Cardiac septum (tissue), 1 donor: ENCODE results near the gene LSM11. TPM values are rescaled to one million over a fixed set of nuclear protein-coding genes. Genes with fewer than 3 reads are reported as not detected.

Experiments used
- DNase-seq: peaks from one replicate; pipeline ENCODE4 v3.0.0-alpha.2; 2020; ENCODE audit warnings: low spot score
- intact Hi-C: fragments of 100-400 bp; cut with DNase I; formaldehyde crosslinking; loops from one replicate; pipeline ENCODE4 v1.14.0; 2022
- total RNA-seq: library from RNA; stranded (reverse); fragmentation: NEBNext Ultra II Directional; extraction: Animal tissue kit (Norgen Biotek cat#: 25700); gene quantifications from one replicate; pipeline ENCODE4 v1.2.1, GENCODE V29; 2021
- donor health status: DM: no; HTN: no; CAD: no.

Gene LSM11
- total RNA-seq, 1 donor from 2014 or later: 1.5 TPM

DNA sequence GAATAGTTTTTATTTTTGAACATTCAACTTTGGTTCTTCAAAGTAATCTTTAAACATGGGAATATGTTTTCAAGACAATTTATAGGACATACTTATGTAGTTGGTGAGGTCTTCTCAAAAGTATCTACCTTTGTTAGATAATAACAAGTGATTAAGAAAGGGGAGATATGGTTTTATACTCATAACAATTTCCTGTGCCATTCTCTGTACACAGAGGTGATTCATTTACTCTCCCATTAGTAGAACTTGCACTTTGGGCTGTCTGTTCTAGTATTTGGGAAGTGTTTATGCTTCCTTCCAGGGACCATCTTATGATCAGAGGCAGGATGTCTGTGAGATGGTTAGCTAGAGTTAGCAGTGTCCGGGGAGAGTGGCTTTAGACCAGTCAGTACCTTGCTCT lies 15.2 kb downstream of the LSM11 start:
- intact Hi-C loops: no loop called here
- DNase-seq: no peak

GRCh38 chr5:157761690-157762621 lies 18.4 kb downstream of the LSM11 start:
- no peak for DNase-seq
- intact Hi-C loops: loop anchor here (1.0 kb wide), 1 partner anchor 233 kb away; no protein-coding TSS in a partner anchor

GRCh38 chr5:157764531-157764930 lies 21.0 kb downstream of the LSM11 start:
- intact Hi-C loops: no loop called here
- DNase-seq: no peak

- intact Hi-C loops: no loop called here
- no peak for DNase-seq
Observed at GRCh38 chr5:157766442-157766841, 22.9 kb downstream of the LSM11 start.

DNA sequence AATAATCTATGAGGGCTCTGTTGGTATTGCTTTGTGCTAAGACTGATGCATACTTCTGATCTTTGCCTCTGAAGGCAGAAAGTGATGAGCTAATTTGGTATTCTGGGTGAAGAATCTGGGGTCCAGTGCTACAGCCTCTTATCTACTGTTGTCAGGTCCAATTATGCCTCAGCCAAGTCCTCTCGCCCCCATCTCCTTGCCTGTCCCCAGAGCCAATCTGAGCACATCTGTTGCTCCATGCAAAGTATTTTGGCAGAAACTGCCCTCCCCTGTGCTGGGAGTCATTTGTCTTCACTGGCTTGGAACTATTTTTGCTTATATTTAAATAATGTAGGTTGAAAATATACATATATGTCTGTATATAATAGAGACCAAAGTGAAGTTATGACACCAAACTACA lies 23.4 kb downstream of the LSM11 start:
- intact Hi-C loops: no loop called here
- no peak for DNase-seq

DNA sequence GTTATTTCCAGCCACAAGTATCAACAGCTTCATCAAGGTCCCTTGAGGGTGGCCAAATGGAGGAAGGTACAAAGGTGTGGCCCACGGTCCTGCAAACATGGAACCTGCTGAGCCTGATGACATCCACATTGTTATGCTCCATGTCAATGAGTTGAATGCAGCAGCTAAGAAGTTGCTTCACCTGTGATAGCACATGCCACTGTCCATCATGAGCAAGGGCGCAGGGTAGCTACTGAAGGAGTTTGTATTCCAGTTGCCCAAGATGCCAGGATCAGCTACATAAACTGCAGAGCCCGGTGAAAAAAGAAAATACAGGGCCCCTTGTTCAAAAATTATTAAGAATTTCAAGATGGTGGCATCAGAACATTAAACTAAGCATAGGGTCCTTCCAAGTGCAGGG lies 24.2 kb downstream of the LSM11 start:
- intact Hi-C loops: no loop called here
- no peak for DNase-seq

- intact Hi-C loops: no loop called here
- DNase-seq: no peak
Observed at GRCh38 chr5:157770665-157771064, 27.2 kb downstream of the LSM11 start.

GRCh38 chr5:157772127-157772526 lies 28.6 kb downstream of the LSM11 start:
- intact Hi-C loops: no loop called here
- no peak for DNase-seq

GRCh38 chr5:157778121-157778805 lies 34.8 kb downstream of the LSM11 start:
- intact Hi-C loops: no loop called here
- no peak for DNase-seq

DNA sequence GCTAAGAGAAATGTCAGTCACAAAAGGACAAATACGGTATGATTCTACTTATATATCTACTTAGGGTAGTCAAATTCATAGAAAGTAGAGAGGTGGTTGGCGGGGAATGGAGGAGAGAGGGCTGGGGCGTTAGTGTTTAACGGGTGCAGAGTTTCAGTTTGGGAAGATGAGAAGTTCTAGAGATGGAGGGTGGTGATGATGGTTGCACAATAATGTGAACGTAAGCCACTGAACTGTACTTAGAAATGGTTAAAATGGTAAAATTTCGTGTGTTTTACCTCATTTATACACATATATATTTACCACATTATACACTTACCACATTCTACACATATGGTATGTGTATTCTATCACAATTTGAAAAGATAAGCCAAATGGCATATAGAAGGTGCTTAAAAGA lies 35.7 kb downstream of the LSM11 start:
- intact Hi-C loops: no loop called here
- DNase-seq: no peak

- intact Hi-C loops: no loop called here
- DNase-seq: no peak
Observed at GRCh38 chr5:157785801-157786200, 42.3 kb downstream of the LSM11 start.

DNA sequence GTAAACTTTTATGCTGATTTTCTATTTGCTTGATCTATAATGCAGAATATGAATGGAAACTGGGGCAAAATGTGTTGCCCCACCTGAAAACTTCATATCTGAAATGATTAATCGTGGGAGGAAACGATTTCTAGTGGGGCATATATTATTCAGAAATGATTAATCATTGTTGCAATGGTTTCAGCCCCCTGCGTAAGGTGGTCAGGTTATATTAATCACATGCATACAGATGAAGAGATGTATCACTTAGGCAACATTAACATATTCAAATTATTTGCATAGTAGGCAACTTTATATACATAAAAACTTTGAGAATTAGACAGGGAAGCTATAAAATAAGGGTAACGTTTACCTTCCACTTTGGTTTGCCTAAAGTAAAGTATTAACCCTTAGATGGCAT lies 49.8 kb downstream of the LSM11 start:
- intact Hi-C loops: no loop called here
- no peak for DNase-seq

DNA sequence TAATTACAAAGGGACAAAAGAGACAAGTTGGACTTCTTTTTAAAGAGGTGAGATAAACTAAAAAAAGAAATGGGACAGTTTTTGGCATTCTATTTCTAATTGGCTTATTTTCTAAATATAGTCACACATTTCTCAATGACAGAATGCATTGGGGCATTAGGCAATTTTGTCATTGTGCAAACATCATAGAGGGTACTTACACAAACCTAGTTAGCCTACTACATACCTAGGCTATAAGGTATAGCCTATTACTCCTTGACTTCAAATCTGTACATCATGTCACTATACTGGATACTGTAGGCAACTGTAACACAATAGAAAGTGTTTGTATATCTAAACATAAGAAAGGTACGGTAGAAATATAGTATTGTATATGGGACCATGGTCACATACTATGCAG lies 56.1 kb downstream of the LSM11 start:
- no peak for DNase-seq

DNA sequence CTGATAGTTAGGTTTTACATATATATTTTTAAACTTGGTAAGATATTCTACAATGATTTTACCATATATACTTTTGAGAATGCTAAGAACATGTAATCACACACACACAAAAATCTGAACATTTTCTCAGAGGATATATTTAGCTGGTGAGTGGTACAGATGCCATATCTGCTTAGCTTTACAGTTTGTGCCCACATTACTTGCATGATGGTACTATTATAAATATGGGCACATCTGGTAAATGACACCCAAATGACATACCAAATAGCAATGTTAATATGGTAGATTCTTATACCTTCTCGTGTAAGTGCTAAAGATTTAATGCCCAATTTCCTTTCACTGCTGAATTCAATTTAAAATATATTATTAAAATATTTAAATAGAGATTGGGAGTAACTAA lies 56.6 kb downstream of the LSM11 start:
- DNase-seq: no peak
- intact Hi-C loops: no loop called here

More for the DNA sequence above, 56.1 kb downstream of the LSM11 start:
- intact Hi-C loops: no loop called here

DNA sequence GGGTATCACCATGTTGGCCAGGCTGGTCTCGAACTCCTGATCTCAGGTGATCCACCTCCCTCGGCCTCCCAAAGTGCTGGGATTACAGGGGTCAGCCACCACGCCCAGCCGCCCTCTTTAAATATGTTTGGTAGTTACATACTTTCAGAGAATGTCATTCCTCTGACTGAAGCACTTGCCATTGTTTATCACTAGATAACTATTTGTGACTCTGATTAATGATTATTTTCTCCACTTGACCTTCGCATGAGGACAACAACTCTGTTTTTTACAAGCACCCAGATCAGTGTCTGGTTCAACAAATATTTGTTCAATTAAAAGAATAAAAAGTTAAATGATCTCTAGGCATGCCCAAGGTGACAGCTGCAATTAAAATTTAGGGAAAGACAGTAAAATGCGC lies 59.2 kb downstream of the LSM11 start:
- no peak for DNase-seq
- intact Hi-C loops: no loop called here

GRCh38 chr5:157808043-157808442 lies 64.5 kb downstream of the LSM11 start:
- intact Hi-C loops: no loop called here
- no peak for DNase-seq

Other genes starting within 250 kb of the LSM11 start
- gene ADAM19, start 167.9 kb upstream of the LSM11 start, total RNA-seq: 97.1 TPM
- 0.13 TPM for gene SOX30, start 91.3 kb upstream of the LSM11 start, total RNA-seq
- gene C5orf52, start 72.2 kb upstream of the LSM11 start, total RNA-seq: not detected
- gene THG1L, start 12.3 kb upstream of the LSM11 start, total RNA-seq: 6.2 TPM
- 53.0 TPM for gene CLINT1, start 115.4 kb downstream of the LSM11 start, total RNA-seq